HuH-7.5 (cell line): ENCODE data around the gene INTS2.
"Not testable (repeated sequence)": the region's sequence is repeated elsewhere in the genome, so short reads cannot be mapped to it uniquely, and the experiment has no call there.

ENCODE experiments used
- DNase-seq: peaks from one replicate; pipeline ENCODE4 v3.0.0; 2011; ENCODE audit warnings: low spot score

INTS2 gene

DNA sequence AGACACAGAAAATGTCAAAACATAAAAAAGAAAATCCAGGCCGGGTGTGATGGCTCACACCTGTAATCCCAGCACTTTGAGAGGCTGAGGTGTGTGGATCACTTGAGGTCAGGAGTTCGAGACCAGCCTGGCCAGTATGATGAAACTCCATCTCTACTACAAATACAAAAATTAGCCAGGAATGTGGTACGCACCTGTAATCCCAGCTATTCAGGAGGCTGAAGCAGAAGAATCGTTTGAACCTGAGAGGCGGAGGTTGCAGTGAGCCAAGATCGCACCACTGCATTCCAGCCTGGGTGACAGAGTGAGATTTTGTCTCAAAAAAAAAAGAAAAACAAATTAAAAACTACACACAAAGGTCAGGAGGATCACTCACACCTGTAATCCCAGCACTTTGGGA is 40.0 kb downstream of the INTS2 start:
- DNase-seq = not testable (repeated sequence)

DNA sequence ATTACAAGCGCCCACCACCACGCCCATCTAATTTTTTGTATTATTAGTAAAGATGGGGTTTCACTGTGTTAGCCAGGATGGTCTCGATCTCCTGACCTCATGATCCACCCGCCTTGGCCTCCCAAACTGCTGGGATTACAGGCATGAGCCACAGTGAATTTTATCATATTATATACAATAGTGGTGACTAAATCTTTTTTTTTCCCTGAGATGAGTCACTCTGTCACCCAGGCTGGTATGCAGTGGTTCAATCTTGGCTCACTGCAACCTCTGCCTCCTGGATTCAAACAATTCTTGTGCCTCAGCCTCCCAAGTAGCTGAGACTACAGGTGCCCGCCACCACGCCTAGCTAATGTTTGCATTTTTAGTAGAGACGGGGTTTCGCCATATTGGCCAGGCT is 41.9 kb downstream of the INTS2 start:
- not testable (repeated sequence) for DNase-seq

DNA sequence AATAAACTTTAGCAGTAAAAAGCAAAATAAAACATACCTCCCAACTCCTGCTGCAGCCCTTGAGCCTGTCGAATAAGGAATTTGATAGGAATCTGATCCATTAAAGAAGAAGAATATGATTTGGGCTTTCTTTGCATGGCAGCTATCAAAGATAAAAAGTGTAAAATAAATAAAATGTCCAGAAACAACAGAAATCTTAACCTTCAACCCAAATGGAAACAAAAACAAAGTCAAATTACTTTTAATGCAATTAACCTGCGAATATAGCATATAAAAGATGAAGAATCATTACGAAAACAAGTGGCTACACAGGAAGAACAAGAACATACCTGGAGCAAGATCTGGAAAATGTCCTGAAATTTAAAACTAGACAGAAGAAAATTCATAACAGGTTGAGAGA is 42.9 kb downstream of the INTS2 start:
- no peak for DNase-seq

DNA sequence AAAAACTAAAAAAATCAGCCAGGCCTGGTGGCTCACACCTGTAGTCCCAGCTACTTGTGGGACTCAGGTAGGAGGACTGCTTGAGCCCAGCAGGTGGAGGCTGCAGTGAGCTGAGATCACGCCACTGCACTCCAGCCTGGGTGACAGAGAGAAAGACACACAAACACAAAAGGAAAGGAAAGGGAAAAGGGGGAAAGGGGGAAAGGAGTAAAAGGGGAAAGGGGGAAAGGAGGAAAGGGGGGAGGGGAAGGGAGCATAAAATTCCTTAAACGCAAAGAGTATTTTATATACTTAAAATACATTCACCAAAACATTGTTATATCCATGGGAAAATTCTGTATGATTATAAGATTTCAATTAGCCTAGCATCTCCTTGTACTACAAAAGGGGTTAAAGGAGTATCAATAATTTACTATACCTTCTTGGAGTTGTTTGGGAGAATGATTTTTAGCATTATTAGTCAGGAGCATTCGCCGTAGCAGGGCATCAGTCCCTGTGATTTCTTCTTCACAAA is 47.1 kb downstream of the INTS2 start:
- DNase-seq = no peak

DNA sequence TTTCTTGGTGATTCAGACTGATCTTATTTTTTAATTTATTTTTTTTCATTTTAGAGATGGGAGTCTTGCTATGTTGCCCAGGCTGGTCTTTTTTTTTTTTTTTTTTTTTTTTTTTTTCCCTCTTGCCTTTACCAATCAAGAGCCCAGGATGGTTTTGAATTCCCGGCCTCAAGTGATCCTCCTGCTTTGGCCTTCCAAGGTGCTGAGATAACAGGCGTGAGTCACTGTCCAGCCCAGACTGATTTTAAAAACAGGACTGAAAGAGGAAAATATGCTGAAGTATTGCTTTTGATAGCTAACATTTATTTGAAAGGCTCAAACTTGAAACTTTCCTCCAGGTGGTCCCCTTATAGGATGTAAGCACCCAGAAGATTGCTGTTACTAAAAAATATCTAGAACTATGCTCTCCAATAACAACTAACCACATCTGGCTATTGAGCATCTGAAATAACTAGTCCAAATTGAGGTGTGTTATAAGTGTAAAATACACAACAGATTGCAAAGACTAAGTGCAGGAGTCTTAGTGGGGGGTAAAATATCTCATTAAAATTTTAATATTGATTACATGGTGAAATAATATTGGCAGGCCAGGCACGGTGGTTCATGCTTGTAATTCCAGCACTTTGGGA is 48.7 kb downstream of the INTS2 start:
- no peak for DNase-seq

DNA sequence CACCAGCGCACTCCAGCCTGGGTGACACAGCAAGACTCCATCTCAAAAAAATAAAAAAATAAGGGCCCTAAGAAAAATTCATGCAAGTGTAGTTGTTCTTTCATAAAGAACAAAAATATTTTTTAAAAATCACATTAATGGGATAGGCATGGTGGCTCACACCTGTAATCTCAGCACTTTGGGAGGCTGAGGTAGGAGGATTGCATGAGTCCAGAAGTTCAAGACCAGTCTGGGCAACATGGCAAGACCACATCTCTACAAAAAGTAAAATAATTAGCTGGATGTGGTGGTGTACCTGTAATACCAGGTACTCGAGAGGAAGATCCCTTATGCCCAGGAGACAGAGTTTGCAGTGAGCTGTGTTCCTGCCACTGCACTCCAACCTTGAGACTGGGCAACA is 49.3 kb downstream of the INTS2 start:
- no peak for DNase-seq

DNA sequence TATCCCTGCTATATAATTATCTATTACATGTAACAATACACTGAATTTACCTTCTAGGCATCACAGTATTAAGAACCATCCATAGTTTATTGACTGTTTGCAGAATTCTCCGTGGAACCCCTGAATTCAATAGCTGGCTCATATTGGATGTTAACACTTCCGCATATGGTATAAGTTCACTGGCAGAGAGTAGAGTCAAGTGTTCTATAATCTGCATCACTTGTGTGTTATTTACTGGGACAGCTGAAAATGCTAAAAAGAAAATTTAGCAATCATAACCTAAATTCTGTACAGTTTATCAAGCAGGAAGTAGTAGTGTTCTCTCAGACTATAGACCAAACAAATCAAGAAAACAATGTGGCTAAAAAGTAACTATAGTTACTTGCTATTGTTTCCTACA is 49.9 kb downstream of the INTS2 start:
- no peak for DNase-seq

DNA sequence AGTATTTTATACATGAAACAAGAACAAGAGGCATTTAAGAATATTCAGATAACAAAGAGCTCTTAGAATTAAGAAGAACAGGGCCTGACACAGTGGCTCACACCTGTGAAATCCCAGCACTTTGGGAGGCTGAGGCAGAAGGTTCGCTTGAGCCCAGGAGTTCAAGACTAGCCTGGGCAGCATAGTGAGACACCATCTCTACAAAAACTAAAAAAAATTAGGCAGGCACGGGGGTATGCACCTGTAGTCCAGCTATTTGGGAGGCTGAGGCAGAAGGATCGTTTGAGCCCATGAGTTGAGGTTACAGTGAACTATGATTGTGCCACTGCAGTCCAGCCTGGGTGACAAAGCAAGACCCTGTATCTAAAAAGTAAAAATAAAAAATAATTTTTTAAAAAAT is 52.0 kb downstream of the INTS2 start:
- DNase-seq = no peak

DNA sequence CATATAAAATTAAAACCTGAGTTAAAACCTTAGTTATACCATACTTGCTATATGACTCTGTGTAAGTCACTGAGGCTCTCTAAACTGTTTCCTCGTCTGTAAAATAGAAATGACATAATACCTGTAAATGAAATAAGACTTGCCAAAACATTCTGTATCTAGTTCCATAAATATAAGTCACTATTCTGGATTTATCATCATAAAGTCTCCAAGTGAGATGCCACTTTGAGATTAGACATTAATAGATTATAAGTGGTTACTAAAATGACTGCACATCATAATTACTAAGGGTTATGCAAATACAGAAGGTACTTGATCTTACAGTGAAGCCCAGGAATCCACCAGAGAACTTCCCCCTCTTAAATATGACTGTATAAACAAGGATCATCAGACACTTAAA is 52.5 kb downstream of the INTS2 start:
- DNase-seq = no peak

DNA sequence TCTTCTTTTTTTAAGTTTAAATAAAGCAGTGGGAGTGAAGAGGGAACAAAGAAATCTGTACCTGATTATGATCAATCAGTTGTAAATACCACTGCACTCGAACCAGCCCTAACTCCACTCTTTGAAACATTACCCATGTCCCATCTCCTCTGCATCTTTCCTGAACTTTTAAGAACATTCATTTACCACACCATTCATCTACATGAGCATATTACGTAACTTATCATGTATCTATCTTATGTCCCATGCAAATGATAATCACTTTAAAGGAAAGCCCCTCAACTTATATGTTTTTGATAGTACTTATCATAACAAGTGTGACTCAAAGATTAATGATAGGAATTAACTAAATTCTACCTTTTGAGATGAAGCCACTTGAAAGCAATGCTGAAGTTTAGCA is 53.7 kb downstream of the INTS2 start:
- DNase-seq = no peak

DNA sequence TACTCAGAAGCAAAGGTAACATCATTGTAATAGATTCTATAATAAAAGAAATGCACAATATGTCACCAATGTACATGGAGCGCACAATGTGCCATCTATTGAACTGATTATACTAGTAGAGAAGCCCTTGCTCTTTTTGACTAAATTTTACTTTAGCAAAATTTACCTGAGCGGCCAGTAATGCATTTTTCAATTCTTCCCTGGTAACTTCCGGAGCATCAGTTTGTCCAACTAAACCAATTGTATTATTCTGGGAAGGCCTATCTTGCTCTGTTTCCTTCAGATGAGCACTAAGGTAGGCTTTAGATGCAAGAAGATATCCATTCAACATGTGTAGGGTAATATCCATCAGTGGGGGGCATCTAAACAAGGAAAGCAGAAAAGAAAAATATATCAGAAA is 55.7 kb downstream of the INTS2 start:
- no peak for DNase-seq

DNA sequence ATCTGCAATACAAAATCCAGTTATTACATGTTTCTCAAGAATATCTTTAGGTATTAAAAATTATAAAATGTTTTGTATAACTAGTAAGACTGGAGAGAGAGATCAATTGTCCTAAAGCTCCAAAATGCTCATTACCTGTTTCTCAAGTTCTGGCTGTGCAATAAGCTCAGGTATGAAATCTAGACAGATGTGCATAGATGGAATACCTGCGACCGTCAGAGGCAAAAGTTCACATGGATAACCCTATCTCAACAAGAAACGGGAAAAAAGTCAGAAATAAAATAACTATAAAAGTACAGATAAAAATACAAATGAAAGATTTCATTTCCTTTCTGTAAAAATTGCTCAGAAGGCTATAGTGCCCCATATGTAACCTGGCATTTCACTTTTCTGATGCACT is 58.6 kb downstream of the INTS2 start:
- DNase-seq = no peak

DNA sequence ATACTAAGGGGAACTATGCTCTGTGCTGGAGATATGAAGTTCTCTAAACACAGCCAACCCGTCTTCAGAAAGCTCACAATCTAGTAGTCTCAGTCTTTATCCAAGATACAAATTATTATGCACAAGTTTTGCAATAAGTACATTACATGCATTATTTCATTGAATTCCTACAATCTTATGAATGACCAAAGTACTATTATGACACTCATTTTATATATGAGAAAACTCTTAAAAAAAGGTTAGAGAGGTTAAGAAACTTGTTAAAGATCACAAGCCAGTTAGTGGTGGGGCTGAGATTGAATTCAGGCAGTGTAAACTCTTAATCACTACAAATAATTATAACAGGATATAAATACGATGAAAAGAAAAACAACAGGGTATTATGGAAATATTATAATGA is 59.7 kb downstream of the INTS2 start:
- DNase-seq = no peak

DNA sequence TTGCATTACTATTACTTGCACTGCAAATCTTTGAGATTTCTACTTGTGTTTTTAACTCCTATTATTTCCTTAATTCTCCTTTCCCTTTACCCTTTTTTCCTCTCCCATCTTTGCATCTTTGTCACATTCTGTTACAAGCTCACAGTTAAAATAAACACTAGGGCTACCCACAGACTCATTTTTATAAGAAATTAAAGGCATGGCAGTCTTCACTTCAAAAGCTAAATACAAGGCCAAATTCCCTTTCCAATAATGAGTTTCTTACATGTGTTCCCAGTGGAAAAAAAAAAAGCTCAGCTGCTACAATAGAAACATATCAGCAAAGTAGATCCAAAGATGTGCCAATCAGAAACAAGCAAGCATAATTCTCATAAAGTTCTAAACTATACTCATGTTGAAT is 60.7 kb downstream of the INTS2 start:
- no peak for DNase-seq

DNA sequence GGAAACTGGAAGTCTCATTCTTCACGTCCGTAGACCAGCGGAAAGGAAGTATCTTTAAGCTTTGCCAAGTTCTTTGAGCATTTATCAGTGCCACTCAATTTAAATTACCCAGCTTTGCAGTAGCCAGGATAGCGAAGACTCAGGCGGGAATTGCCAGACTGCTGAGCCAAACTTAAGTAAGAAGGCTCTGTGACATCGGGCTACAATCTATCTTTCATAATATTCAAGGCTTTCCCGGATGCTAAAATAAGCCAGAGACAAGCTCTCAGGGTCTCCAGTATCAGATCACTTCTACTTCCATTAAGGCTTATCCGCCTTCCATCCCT is 64.0 kb downstream of the INTS2 start:
- DNase-seq = no peak

DNA sequence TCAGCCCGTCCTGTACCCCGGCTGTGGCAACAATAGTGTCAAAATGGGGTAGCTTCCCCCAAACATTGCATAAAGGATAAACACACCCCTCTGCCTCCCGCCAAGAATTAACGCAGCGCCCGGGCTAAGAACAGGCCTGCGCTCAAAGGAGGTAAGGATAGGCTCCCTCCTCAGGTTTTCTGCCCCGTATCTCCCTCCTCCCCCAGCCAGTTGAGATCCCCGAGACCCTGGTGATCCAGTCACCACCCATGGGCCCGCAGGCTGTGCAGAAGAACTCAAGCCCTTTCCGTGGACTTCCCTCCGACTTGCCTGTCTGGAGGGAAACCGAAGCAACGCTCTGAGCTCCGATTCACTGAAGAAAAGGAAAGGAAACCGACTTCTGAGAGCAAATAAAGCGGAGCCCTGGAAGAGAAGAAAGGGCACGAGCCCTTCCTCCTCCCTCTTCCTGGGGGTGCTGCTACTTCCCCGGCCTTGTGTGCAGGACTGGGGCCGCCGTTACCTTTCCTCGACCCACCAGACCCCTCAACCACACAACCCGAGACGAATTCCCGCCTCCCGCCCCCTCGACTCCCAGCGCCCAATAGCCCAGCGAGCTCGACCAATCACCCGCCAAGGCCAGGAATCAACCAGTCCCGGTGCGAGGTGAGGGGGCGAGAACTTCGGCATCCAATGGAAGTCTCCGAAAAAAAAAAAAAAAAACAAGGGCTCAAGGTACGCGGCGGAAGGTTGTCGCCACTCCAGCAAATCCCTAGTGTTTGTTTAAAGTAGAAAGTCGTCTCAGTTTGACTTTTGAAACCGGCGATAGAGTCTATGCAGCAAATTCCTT is 64.6 kb downstream of the INTS2 start, which contains the start of gene BRIP1:
Gene BRIP1, minus strand, starts transcription at position 554 of the 826 bp plus-strand sequence. CDS start 1,989 bp downstream, outside the sequence.
- peak; percentile 100 for DNase-seq

DNA sequence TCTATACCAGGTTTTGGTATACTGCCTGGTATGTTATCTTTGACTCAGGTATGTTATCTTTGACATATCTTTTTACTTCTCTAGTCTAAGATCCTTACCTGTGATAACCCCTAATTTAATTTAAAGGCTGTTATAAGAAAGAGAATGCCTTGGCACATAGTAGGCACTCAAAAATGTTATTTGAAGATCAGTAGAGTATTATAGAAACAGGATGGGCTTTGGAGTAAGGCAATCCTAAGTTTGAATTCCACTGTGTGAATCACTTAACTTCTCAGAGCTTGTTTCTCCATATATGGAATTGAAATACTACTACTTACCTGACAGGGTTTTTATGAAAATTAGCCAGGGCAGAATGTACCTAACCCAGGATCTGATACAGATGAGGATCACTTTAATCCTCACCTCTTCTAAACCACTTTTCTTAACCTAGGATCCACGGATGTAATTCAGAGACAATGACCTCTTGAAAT is 65.6 kb downstream of the INTS2 start:
- DNase-seq = peak; percentile 66

DNA sequence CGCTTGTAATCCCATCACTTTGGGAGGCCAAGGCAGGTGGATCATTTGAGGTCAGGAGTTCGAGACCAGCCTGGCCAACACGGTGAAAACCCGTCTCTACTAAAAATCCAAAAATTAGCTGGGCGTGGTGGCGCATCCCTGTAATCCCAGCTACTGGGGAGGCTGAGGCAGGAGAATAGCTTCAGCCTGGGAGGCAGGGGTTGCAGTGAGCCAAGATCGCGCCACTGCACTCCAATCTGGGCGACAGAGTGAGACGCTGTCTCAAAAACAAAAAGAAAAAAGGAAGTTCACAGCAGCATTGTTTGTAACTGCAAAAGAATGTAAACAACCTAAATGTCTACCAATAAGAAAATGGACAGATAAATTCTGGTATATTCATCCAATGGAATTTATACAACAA is 67.4 kb downstream of the INTS2 start:
- DNase-seq = not testable (repeated sequence)

DNA sequence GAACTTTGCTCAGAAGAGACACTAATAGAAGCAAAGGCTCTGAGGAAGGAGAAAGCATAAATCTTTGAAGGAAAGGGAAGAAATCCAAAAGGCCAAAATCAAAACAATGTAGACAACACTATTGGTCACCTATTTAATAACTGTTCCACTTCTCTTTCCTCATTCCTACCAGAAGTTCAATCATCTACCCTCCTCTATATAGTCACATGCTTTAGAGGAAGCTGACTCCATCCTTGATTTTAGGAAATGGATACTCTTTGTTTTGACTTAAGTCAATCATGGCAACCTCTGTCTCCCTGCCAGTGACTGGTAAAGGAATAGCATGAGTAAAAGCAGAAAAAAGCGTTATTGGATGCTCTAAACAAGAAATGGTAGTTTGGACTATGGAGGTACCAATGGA is 71.7 kb downstream of the INTS2 start:
- DNase-seq = no peak

DNA sequence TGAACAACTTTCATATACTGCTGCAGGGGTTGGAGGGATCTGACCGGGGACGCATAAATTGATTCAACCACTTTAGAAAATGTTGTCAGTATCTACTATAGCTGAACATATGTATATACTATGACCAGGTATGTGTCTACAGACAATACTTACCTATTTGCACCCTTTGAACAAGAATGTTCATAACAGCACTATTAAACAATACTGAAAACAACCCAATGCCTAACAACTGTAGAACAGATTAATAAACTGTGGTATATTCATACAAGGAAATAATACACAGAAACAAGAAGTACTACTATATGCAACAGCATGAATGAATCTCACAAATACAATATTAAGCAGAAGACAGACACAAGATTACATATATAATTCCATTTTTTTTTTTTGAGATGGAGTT is 74.9 kb downstream of the INTS2 start:
- DNase-seq = no peak

DNA sequence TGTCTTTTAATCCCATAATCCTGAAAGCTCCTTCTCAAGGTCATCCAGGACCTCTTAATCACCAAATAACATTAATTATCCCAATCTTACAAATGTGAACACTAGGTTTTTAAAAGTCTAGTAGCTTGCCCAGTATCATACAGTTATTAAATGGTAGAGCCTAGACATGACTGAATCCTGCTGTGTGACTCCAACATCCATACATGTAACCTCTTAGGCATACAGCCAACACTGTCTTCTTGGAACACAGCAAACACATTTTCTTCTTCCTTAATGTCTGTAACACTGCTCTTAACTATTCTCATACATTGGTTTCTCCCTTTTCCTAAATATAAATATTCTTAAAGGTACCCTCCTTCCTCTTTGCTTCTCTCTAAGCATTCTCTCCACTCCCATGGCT is 78.1 kb downstream of the INTS2 start:
- no peak for DNase-seq

DNA sequence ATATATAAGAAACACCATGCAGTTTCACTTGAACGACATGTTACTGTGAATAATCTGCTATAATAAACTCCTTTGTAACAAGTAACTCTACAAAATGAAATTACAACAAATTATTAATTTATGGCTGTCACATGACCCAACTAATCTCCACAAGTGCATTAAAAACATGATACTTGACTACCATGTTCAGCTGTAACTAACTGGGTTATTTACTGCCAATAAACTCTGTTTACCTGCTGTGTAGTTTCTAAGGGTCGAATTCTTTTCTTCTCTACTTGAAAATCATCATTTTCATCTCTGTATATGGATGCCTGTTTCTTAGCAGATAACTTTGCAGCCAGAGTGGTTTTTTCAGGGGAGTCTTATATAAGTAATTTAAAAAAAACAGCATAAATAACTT is 78.9 kb downstream of the INTS2 start:
- no peak for DNase-seq

DNA sequence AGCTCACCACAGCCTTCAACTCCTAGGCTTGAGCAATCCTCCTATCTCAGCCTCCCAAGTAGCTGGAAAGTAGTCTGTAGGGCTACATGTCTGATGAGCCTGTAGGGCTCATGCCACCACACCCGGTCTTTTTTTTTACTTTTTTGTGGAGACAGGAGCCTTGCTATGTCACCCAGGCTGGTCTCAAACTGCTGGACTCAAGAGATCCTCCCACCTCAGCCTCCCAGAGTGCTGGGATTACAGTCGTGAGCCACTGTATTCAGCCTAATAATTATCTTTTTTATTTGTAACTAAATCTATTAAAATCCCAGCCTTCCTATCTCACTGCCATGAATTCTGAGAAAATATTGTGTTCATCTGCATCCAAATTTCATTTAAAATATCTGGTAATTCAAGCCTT is 79.5 kb downstream of the INTS2 start:
- DNase-seq = no peak

DNA sequence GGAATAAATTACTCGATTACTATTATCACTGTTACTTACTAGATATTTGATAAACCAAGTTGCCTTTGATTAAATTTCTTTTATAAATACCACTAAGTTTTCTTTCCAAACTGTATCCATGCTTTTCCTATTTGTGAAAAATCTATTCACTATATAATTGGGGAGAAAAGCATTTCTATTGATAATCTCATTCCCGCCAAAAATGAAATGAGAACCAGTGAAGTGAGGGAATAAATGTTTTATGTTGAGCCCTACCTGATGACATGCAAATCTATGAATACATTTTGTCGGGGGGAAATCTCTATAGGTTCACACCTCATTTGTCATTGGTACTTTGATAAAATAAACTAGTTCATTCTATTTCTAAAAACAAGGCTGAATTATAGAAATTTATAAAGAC is 80.1 kb downstream of the INTS2 start:
- no peak for DNase-seq
